ENCODE results near the gene TULP4. TPM values are rescaled to one million over a fixed set of nuclear protein-coding genes. Genes with fewer than 3 reads are reported as not detected.
"Not testable (repeated sequence)": the region's sequence is repeated elsewhere in the genome, so short reads cannot be mapped to it uniquely, and the experiment has no call there.

TULP4 gene
- total RNA-seq, 2 experiments from 2014 or later = 28.4 to 30.5 TPM

DNA sequence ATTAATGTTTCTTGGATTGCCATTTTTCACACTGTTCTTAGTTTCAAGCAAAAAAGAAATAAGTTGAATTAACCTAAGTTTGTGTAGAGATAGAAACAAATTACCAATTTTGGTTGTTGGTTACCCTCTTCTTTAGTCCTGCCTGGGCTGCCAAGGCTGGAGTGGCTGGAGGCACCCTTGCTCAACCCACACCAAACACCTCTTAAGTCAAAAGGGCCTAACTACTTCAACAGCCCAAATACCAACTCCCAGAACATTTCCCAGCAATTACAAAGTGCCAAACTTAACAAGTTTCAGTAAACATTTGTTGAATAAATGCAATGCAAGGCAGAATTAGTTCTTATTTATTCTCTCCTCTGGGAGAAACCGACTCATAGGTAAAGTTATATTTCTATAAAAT lies 209.5 kb downstream of the TULP4 start:
- DNase-seq (no peak), ATAC-seq (no peak)
- no peaks in the 10 kb centered on the region for H3K36me3 Mint-ChIP-seq
- no peak overlapping the region for H3K4me3 Mint-ChIP-seq
- peaks cover 35% of the 10 kb centered on the region for H3K27me3 Mint-ChIP-seq
- CTCF ChIA-PET = no interaction called here
- peaks cover 21% of the 10 kb centered on the region for H3K4me1 Mint-ChIP-seq
- no peak overlapping the region for H3K27ac Mint-ChIP-seq
- H3K9me3 Mint-ChIP-seq (ENCODE audit: low read depth) = no peaks in the 10 kb centered on the region

DNA sequence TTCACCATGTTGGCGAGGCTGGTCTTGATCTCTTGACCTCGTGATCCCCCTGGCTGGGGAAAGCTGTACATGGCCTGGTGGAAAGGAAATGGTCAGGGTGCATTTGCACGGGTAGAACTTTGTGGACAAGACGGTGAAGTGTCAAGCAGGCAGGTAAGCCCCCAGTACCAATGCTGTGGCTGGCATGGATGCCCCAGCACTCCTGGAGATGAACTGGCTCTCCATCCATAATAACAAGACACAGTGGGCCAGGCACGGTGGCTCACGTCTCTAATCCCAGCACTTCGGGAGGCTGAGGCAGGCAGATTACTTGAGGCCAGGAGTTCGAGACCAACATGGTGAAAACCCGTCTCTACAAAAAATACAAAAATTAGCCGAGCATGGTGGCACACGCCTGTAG lies 210.4 kb downstream of the TULP4 start:
- CTCF ChIA-PET = interaction anchor here (1.6 kb wide), 1 partner anchor 301 kb away, joined by 6 read pairs; no protein-coding TSS in a partner anchor
- H3K27ac Mint-ChIP-seq = no peak overlapping the region
- DNase-seq (no peak), ATAC-seq (no peak)
- H3K4me1 Mint-ChIP-seq = peaks cover 14% of the 10 kb centered on the region
- no peaks in the 10 kb centered on the region for H3K36me3 Mint-ChIP-seq
- H3K4me3 Mint-ChIP-seq = no peak overlapping the region
- H3K9me3 Mint-ChIP-seq (ENCODE audit: low read depth) = no peaks in the 10 kb centered on the region
- H3K27me3 Mint-ChIP-seq = peaks cover 37% of the 10 kb centered on the region

DNA sequence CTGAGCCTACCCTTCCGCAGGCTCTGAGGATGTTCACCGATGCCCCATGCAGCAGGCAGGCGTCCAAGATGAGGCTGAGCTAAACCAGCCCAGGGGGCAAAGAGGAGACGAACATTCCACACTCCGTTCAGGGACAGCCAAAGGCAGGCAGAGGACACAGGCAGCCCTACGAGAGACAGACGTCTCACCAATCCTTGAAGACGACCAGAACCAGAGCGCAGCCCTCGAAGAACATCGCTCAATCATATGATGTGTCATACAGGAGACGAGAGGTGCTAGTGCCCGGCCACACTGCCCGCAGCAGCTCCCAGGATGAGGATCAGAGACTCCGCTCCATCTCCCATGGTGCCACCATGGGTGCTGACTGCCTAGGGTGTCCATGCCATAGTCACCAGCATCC lies 212.0 kb downstream of the TULP4 start:
- Mint-ChIP-seq H3K4me1 (no peaks in the 10 kb centered on the region), H3K27me3 (peaks cover 46% of the 10 kb centered on the region), H3K4me3 (no peak overlapping the region), H3K9me3 (ENCODE audit: low read depth) (no peaks in the 10 kb centered on the region), H3K36me3 (no peaks in the 10 kb centered on the region), H3K27ac (no peak overlapping the region)
- ATAC-seq = no peak
- CTCF ChIA-PET = no interaction called here
- DNase-seq = no peak

DNA sequence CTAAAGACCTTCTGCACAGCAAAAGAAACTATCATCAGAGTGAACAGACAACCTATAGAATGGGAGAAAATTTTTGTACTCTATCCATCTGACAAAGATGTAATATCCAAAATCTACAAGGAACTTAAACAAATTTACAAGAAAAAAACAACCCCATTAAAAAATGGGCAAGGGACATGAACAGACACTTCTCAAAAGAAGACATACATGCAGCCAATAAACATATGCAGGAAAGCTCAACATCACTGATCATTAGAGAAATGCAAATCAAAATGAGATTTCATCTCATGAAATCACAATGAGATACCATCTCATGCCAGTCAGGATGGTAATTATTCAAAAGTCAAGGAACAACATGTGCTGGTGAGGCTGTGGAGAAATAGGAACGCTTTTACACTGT lies 215.6 kb downstream of the TULP4 start:
- H3K9me3 Mint-ChIP-seq (ENCODE audit: low read depth); H3K4me1 Mint-ChIP-seq; ATAC-seq; DNase-seq; H3K4me3 Mint-ChIP-seq; CTCF ChIA-PET; H3K27ac Mint-ChIP-seq; H3K36me3 Mint-ChIP-seq: not testable (repeated sequence)
- H3K27me3 Mint-ChIP-seq = peaks cover 58% of the 10 kb centered on the region

DNA sequence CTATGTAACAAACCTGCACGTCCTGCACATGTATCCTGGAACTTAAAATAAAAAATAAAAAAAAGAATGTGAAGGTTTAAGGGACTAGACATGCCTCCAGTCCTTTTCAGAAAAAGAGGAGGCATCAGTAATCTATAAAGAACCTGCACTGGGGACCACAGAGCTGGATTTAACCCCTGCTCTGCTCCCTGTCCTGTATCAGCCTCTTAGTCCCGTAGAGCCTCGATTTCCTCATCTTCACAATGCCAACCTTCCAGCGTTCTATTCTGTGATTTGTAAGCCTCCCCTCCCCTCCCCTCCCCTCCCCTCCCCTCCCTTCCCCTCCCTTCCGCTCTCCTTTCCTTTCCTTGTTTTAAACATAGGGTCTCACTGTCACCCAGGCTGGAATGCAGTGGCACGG lies 216.6 kb downstream of the TULP4 start:
- Mint-ChIP-seq H3K4me1 (no peaks in the 10 kb centered on the region), H3K4me3 (no peak overlapping the region), H3K36me3 (peaks cover 1% of the 10 kb centered on the region), H3K27me3 (peaks cover 59% of the 10 kb centered on the region), H3K9me3 (ENCODE audit: low read depth) (no peaks in the 10 kb centered on the region), H3K27ac (no peak overlapping the region)
- ATAC-seq = no peak
- no peak for DNase-seq
- CTCF ChIA-PET = no interaction called here

DNA sequence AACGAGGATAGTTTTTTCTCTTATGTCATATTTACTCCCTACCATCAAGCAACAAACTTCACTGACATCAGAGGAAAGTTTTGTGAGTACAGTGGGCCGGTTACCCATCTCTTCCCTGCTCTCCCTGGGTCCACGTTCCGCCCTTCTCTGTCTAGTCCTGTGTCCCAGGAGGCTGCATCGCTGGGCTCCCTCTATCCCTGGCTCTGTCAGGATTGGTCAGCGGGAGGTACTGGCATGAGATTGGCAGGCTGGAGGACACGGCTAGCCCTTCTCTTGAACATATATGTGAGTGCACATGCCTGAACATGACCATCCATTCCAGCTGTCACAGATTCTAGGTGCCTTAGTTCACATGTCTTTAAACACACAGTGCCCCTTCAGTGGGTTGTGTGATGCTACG lies 217.4 kb downstream of the TULP4 start:
- CTCF ChIA-PET = no interaction called here
- H3K27ac Mint-ChIP-seq = no peak overlapping the region
- DNase-seq (no peak), ATAC-seq (no peak)
- no peaks in the 10 kb centered on the region for H3K9me3 Mint-ChIP-seq (ENCODE audit: low read depth)
- peaks cover 63% of the 10 kb centered on the region for H3K27me3 Mint-ChIP-seq
- H3K4me1 Mint-ChIP-seq = no peaks in the 10 kb centered on the region
- no peak overlapping the region for H3K4me3 Mint-ChIP-seq
- peaks cover 1% of the 10 kb centered on the region for H3K36me3 Mint-ChIP-seq

DNA sequence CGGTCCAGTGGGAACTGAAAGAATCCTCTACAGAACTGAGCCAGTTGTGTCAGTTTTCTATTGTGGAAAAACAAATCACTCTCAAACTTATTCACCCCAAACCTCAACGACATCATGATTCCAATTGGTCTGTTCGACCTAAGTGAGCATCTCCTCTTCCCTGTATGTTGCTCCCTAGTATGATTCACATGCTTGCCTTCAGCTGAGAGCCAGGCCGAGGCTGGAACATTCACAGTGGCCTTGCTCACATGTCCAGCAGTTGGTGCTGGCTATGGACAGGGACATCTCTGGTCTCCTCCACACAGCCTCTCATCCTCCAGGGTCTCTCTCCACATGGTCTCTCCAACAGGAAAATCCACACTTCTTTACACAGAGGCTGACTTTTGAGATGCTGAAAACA lies 219.3 kb downstream of the TULP4 start:
- peaks cover 3% of the 10 kb centered on the region for H3K36me3 Mint-ChIP-seq
- no peaks in the 10 kb centered on the region for H3K4me1 Mint-ChIP-seq
- no peak for ATAC-seq
- peaks cover 57% of the 10 kb centered on the region for H3K27me3 Mint-ChIP-seq
- no peak overlapping the region for H3K27ac Mint-ChIP-seq
- no peaks in the 10 kb centered on the region for H3K9me3 Mint-ChIP-seq (ENCODE audit: low read depth)
- no peak overlapping the region for H3K4me3 Mint-ChIP-seq
- CTCF ChIA-PET = no interaction called here
- no peak for DNase-seq

DNA sequence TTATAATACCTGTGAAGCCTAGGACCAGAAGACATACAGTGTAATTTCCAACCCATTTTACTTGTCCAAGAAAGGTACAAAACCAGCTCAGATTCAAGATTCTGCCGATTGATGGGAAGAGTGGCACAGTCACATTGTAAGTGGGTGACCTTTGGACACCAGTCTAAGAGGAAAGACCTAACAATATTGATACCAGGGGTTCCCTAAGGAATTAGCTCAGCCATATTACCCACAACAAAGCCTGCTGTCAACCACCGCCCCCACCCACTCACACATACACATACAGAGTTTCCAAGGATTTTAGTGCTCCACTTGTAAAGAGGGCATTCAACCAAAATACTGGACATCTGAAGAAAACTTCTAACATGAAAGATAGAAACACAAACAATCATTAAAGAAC lies 219.7 kb downstream of the TULP4 start:
- H3K36me3 Mint-ChIP-seq = peaks cover 3% of the 10 kb centered on the region
- no peaks in the 10 kb centered on the region for H3K4me1 Mint-ChIP-seq
- H3K9me3 Mint-ChIP-seq (ENCODE audit: low read depth) = no peaks in the 10 kb centered on the region
- H3K27me3 Mint-ChIP-seq = peaks cover 53% of the 10 kb centered on the region
- DNase-seq = no peak
- no peak for ATAC-seq
- H3K4me3 Mint-ChIP-seq = no peak overlapping the region
- CTCF ChIA-PET = no interaction called here
- H3K27ac Mint-ChIP-seq = no peak overlapping the region

DNA sequence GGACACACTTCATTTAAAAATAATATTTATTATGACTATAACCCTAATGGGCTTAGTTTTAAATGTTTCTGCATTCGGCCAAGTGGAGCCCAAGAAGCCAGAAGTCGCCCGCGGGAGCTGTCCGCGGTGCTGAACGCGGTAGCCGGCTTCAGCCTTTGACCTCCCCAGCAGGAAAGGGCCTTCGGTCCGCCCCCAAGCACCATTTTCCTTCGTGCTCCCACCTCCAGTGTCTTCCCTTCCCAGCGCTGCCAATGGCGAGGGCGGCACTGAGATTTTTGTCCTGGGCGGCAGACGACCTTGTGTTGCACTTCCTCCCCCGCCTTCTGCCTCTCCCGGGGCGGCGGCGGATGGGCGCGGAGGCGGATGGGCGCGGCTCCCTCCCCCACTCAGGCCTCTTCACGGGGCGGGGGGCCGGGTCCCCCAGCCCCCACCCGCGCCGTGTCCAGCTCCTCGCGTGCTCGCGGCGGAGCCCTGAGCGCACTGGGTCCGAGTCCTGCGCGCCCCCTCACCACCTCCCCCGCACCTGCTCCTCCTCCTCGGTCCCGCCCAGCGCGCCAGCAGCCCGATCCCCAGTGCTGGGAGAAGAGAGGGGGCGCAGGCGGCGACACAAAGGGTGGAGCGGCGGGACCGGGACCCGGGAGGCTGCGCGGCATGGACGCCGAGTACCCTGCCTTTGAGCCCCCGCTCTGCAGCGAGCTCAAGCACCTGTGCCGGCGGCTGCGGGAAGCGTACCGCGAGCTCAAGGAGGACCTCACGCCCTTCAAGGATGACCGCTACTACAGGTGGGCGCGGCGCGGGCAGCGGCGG lies 224.0 kb downstream of the TULP4 start:
- Mint-ChIP-seq H3K9me3 (ENCODE audit: low read depth) (no peaks in the 10 kb centered on the region), H3K36me3 (peaks cover 3% of the 10 kb centered on the region), H3K27ac (no peak overlapping the region), H3K4me3 (peak overlapping the region; percentile 66), H3K27me3 (peaks cover 70% of the 10 kb centered on the region), H3K4me1 (peaks cover 2% of the 10 kb centered on the region)
- CTCF ChIA-PET = interaction anchor here (1.1 to 2.1 kb wide), 4 partner anchors 18 to 322 kb away, joined by 3 to 7 read pairs (median 6); no protein-coding TSS in a partner anchor
- ATAC-seq (peak; percentile 83), DNase-seq (peak; percentile 82)

DNA sequence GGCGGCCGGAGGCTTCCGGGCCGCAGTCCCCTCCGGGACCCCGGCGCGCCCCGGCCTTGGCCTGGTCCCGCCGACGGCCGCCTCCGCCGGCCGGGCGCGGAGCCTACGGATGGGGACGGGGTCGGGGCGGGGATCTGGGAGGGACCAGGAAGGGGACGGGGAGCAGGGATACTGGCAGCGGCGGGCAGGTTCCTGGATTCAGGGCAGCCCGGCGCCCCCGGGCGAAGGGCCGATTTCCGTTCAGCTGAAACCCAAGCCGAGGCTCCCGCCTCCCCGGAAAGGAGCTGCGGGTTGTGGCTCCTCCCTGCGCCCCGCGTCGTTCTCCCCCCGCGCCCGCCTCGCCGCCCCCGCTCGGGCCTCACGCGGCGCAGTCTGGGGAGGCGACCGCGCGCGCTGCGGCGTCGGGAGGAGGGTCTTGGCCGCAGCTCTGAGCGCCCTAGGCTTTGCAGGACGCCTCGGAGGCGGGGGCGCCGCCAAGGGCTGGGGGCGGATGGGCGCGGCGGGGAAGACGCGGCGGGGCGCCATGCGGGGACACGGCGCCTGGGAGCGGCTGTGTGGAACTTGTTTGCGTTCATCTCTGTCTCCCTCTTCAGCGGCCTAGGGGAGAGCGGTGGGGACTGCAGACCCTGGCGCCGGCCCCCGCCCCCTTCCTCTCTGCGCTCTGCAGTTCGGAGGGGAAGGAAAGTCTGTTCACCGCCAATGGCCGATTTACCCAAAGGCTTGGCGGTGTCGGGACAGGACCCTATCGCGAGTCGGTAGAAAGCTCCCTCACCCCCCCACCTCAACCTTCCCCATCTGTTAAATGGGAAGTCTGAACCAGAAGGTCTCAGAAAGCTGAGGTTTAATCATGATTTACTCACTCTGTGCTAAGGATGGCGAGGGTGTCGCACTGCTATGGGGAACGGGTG lies 224.9 kb downstream of the TULP4 start:
- Mint-ChIP-seq H3K9me3 (ENCODE audit: low read depth) (no peaks in the 10 kb centered on the region), H3K36me3 (peaks cover 2% of the 10 kb centered on the region), H3K4me1 (peaks cover 2% of the 10 kb centered on the region), H3K27me3 (peaks cover 65% of the 10 kb centered on the region), H3K4me3 (peak overlapping the region; percentile 35), H3K27ac (no peak overlapping the region)
- ATAC-seq (peak; percentile 48), DNase-seq (no peak)
- CTCF ChIA-PET = interaction anchor here (0.8 to 2.1 kb wide), 5 partner anchors 18 to 323 kb away, joined by 3 to 7 read pairs (median 5); no protein-coding TSS in a partner anchor

DNA sequence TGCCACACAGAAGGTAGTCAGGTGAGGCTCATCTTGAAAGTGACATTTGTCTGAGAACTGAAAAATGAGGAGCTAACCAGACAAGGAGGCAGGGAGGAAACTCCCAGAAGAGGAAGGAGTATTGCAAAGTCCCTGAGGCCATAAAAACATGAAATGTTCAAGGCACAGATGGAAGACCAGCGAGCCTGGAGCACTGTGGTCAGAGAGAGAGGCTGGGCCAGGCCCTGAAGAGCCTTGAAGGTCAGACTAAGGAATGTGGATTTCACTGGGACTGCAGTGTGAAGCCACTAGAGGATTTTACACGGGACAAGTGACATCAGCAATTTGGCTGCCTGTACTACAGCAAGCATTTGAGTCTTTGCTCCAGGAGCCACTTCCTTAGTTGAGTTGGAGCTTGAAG lies 226.5 kb downstream of the TULP4 start:
- H3K4me1 Mint-ChIP-seq = peaks cover 2% of the 10 kb centered on the region
- CTCF ChIA-PET = interaction anchor here (1.3 to 2.1 kb wide), 2 partner anchors 21 to 318 kb away, joined by 3 to 5 read pairs; partner anchors contain the start of gene TMEM181
- H3K36me3 Mint-ChIP-seq = peaks cover 1% of the 10 kb centered on the region
- ATAC-seq = no peak
- no peak overlapping the region for H3K27ac Mint-ChIP-seq
- DNase-seq = no peak
- H3K9me3 Mint-ChIP-seq (ENCODE audit: low read depth) = no peaks in the 10 kb centered on the region
- no peak overlapping the region for H3K4me3 Mint-ChIP-seq
- H3K27me3 Mint-ChIP-seq = peaks cover 58% of the 10 kb centered on the region

DNA sequence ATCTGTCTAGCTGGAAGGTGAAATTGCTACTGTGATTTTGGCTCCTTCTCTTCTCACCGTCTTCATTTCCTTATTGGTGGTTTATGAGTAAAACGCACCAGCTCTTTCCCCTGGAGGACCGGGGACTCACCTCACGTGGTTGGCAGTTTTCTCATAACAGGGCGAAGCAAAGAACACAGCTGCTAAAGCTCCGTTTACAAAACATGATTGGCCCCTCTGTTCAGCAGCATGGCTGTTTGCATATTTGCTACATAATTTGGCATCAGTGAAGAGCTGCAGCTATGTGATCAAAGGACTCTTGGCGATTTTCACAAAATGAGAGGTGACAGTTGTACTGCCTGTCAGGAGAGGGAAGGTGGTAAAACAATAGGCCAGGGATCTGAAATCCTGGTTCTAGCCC lies 227.1 kb downstream of the TULP4 start:
- H3K27me3 Mint-ChIP-seq = peaks cover 54% of the 10 kb centered on the region
- no peak for ATAC-seq
- peaks cover 2% of the 10 kb centered on the region for H3K4me1 Mint-ChIP-seq
- no peak for DNase-seq
- CTCF ChIA-PET = interaction anchor here (1.0 to 2.1 kb wide), 3 partner anchors 20 to 319 kb away, joined by 3 to 5 read pairs (median 3); partner anchors contain the start of gene TMEM181
- peaks cover 1% of the 10 kb centered on the region for H3K36me3 Mint-ChIP-seq
- no peaks in the 10 kb centered on the region for H3K9me3 Mint-ChIP-seq (ENCODE audit: low read depth)
- no peak overlapping the region for H3K4me3 Mint-ChIP-seq
- no peak overlapping the region for H3K27ac Mint-ChIP-seq

DNA sequence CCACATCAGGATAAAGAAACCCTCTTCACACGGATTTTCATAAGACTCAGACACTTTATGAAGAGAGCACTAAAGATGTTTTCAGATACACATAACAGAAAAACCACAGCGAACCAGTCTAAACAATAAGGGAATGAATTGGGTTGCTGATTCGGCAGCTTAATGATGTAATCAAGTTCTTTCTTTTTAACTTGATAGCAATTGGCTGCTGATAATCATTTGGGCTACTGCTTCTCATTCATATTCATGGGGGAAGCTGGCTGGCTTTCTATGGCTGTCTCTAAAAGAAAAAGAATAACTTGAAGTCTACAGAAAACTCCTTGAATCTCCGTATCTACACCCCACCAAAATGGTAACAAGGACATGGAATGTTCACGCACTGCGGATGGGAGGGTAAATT lies 227.6 kb downstream of the TULP4 start:
- no peaks in the 10 kb centered on the region for H3K9me3 Mint-ChIP-seq (ENCODE audit: low read depth)
- peaks cover 2% of the 10 kb centered on the region for H3K4me1 Mint-ChIP-seq
- ATAC-seq = no peak
- CTCF ChIA-PET = interaction anchor here (0.8 to 1.3 kb wide), 3 partner anchors 20 to 320 kb away, joined by 3 read pairs; partner anchors contain the start of gene TMEM181
- DNase-seq = no peak
- peaks cover 1% of the 10 kb centered on the region for H3K36me3 Mint-ChIP-seq
- peaks cover 50% of the 10 kb centered on the region for H3K27me3 Mint-ChIP-seq
- no peak overlapping the region for H3K4me3 Mint-ChIP-seq
- H3K27ac Mint-ChIP-seq = no peak overlapping the region
